NCI-H1417 (cell line): Measurements from ENCODE around the gene DMP1.
A peak's percentile ranks its signal among the peaks of the same experiment; 100 is the strongest.

Source experiments
- DNase-seq, 3 experiments: peaks; one replicate each; lab custom pipeline; 2025; lab: John Stamatoyannopoulos, UW

DMP1 gene, protein sequence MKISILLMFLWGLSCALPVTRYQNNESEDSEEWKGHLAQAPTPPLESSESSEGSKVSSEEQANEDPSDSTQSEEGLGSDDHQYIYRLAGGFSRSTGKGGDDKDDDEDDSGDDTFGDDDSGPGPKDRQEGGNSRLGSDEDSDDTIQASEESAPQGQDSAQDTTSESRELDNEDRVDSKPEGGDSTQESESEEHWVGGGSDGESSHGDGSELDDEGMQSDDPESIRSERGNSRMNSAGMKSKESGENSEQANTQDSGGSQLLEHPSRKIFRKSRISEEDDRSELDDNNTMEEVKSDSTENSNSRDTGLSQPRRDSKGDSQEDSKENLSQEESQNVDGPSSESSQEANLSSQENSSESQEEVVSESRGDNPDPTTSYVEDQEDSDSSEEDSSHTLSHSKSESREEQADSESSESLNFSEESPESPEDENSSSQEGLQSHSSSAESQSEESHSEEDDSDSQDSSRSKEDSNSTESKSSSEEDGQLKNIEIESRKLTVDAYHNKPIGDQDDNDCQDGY

GRCh38 chr4:87649980-87650379 lies at the start of gene DMP1:
DMP1 (plus strand) TSS chr4:87650280; CDS start chr4:87656493, 6,213 bp downstream.
- DNase-seq, result no peak

DNA sequence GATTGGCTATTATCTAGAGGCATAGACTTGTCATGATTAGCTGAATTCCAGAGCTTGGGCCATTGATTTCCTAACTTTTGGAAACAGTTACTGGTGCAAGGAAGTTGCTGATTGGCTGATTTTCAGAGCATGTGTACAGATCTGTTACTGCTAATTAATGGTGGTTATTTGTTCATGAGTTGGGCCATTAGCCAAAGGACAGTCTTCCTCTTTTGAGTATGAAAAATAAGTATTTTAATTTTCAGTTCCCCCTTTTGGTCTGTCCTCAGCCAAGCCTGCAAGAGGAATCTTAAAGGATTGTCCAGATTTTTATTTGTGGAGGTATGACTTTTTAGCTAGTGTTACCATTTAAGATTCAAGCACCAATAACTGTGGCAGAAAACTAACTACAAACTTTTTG lies 48.7 kb upstream of the DMP1 start:
- no peak for DNase-seq

GRCh38 chr4:87608229-87608628 lies 41.9 kb upstream of the DMP1 start, which contains the start of gene DSPP:
DSPP (plus strand) TSS chr4:87608529; CDS start chr4:87610909, 2,380 bp downstream.
- DNase-seq, result no peak

GRCh38 chr4:87614292-87614890 lies 35.7 kb upstream of the DMP1 start:
- no peak for DNase-seq

DNA sequence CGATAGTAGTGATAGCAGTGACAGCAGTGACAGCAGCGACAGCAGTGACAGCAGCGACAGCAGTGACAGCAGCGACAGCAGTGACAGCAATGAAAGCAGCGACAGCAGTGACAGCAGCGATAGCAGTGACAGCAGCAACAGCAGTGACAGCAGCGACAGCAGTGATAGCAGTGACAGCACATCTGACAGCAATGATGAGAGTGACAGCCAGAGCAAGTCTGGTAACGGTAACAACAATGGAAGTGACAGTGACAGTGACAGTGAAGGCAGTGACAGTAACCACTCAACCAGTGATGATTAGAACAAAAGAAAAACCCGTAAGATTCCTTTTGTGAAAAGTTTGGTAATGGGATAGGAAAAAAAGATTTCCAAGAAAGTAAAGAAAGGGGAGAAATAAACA lies 33.8 kb upstream of the DMP1 start:
- DNase-seq, result no peak

DNA sequence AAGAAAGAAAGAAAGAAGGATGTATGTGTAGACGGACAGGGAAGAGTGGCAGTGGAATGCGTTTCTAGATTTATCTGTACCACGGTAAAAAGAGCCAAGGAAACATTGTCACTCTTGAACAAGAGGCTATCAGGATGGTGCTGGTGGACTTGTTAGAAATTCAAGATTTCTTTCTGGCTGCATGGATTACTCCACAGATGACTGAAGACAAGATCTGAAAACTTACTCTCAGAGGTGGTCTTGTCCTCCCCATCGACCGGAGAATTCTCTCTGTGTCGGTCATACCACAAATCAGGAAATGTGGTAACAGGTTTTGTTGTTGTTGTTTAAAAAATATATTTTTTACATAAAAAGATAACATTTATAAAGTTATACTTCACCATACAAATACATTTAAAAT lies 30.0 kb upstream of the DMP1 start:
- DNase-seq, result no peak

DNA sequence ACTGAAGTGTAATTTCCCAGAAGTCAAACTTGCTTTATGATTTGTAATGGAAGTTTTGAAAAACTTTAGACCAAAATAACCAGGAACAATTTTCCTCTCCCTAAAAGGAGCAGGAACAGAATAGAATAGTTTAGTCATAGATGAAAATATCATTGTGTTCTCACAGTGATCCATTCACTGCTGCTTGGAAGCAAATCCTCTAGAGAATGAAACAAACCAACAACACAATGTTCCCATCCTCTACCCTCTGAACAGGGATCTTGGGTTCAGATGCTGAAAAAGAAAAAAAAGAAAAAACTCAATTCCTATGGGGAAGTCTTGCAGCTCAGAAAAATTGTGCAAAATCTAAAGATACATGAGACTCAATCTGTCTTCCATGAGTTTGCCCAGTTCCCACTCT lies 29.6 kb upstream of the DMP1 start:
- DNase-seq, result no peak

DNA sequence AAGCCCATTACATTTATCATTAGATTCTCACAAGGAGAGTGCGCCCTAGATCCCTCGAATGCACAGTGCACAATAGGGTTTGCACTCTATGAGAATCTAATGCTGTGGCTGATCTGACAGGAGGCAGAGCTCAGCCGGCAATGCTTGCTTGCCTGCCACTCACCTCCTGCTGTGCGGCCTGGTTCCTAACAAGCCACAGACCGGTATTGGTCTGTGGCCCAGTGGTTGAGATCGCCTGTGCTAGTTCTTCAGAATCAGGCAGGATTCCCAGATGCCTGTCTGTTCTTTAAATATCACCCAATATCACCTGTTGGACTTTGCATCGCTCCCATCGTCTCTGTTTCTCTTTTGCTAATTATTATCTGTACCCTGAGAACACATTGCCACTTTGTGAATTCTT lies 27.8 kb upstream of the DMP1 start:
- DNase-seq, result no peak

- DNase-seq, result no peak
Observed at GRCh38 chr4:87624698-87625097, 25.4 kb upstream of the DMP1 start.

GRCh38 chr4:87631668-87632067 lies 18.4 kb upstream of the DMP1 start:
- DNase-seq, result no peak

DNA sequence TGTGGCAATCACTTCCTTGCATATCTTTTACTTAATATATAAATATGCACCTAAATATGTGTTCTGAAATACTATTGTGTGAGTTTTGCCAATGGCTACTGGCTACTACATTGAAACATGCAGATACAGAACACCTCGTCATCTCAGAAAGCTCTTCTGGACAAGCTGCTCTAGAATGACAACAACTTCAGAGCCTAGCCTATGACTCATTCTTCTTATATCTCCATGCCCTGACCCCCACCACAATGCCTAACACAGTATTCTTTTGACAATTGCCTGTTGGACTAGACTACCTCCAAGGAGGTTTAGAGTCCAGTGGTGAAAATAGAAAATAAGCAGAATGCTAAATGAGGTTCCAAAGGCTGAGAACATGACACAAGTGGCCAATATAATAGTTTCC lies 17.6 kb upstream of the DMP1 start:
- no peak for DNase-seq

DNA sequence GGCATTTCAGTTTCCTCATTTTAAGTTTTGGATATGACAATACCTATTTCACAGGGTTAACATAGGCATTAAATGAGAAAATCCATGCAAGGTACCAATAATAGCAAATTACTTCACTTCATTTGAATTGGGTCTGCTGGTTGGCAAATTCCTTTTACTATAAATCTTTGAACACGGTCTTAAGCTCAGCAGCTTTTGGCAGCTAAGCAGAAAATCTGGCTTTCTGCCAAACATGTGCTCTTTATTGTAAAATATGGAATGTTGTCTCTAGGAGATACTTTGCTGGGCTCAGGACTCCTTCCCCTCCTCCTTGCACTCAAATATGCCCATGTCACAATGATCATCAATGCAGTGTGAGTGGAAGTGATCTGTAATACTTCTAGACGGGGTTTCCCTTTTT lies 16.8 kb upstream of the DMP1 start:
- peak; percentile 4 to 69 (median 48) for DNase-seq

GRCh38 chr4:87644286-87644685 lies 5.8 kb upstream of the DMP1 start:
- no peak for DNase-seq

DNA sequence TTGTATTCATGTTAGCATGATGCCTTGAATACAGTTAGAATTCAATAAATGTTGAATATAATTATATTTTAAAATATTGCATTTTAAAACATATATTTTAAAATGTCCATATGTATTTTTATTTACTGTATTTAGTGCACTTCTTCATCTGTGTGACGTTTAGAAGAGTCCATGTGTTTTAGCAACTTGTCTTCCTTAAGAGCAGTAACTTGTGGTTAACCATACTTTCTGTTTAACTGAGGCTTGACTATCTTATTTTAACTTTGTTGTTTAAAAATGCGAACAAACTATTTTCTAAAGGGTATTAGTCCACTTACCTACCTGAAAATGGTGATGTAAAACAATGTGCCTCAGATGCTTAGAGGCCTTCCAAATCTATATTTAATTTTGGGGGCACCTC lies 858 bp downstream of the DMP1 start:
- DNase-seq, result no peak

DNA sequence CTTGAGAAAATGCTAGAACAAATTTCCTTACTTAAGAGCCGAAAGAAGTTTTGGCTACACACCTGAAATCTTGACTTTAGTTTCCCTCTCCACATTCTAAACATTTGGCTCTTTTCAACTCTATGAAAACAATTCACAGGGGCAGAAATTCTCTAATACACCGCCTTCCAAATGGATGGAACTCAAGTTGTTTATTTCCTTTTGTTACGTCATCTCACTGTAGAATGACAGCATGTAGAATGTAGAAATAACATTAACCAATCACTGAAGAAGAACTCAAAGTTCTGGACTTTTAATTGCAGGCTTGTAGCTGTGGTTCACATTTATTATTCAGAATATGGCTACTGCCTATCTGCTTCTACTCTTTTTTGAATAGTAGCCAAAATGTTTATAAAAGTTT lies 1.9 kb downstream of the DMP1 start:
- no peak for DNase-seq

GRCh38 chr4:87654487-87655044 lies 4.5 kb downstream of the DMP1 start:
- no peak for DNase-seq

DNA sequence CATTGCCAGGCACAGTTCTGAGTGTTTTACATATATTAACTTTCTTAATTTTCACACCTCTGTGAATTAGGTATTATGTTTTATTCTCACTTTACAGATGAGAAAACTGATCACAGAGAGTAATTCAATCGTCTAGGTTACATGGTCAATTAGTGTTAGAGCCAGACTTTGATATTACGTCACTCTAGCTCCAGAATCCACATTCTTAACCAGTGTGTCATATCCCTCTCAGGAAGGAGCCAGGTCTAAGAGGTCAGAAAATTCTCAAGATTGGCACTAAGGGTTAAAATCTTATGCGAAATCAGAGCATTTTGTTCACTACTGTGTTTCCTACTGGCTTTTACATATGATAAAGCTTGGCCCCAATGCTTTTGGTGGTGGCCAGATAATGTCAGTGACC lies 7.4 kb downstream of the DMP1 start:
- DNase-seq, result no peak

DNA sequence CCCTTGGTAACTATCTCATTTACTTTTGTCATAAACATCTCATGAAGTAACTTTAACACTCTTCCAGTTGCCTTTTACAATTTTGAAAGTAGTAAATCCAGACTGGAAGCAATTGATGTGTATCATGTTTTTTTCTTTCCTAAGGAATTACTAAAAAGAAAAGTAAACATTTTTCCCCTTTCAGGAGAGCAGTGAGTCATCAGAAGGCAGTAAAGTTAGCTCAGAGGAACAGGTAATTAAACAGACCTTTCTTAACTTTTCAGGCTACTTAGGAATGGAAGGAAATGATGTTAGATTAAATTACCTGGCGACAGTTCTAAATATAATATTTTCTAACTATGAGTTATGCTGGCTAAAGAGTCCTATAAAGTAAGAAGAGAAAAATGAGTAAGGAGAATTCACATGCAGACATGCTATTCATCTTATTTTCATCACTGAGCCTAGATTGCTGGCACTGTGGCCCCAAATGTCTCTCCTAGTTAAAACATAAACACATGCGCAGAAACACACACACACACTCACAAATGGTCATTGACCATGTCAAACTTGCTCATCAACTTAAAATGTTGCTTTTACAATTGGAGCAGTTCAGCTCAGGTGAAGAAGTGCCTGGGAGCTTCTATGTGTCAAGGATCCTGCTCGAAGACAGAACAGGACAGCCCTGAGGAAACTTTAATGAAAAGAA lies 9.3 kb downstream of the DMP1 start:
- no peak for DNase-seq

DNA sequence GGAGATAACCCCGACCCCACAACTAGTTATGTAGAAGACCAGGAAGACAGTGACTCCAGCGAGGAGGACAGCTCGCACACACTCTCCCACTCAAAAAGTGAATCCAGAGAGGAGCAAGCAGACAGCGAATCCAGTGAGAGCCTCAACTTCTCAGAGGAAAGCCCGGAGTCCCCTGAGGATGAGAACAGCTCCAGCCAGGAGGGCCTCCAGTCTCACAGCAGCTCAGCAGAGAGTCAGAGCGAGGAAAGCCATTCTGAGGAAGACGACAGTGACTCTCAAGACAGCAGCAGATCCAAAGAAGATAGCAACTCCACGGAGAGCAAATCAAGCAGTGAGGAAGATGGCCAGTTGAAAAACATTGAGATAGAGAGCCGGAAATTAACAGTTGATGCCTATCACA lies 12.8 kb downstream of the DMP1 start:
- DNase-seq, result no peak

DNA sequence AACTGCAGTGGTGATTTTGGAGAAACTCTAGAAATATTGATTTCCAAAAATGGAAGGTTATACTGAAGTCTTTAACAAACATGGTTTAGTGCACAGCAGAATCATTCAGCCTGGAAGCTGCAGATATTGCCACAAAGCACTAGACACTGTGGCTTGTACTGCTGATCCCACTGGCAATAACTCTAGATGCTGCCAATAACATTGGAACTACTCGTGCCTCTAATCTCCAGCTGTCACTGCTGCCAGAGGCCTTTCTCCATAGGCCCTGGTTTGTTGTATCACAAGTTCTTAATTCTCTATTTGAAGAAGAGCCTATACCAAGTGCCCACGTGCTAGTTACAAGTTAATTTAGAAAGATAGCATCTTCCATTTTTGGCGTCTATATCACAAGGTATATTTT lies 19.3 kb downstream of the DMP1 start:
- no peak for DNase-seq

DNA sequence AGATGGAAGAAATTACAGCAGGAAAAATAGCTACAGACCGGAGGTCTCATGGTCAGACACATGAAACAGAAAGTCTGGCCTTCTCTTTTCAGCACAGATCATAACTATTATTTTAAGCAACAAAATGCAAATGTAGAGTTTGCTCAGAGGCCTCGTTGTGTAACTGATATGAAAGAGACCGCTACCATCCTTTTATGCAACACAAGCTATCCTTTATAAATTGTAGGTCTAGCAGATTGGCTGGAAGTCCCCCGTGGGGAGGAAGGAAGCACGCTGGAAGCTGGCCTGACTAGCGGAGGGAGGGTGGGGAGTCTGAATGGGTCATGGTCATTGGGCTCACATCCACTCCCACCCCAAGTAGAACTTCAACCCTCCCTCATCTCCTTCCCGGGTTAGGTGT lies 27.7 kb downstream of the DMP1 start:
- no peak for DNase-seq

DNA sequence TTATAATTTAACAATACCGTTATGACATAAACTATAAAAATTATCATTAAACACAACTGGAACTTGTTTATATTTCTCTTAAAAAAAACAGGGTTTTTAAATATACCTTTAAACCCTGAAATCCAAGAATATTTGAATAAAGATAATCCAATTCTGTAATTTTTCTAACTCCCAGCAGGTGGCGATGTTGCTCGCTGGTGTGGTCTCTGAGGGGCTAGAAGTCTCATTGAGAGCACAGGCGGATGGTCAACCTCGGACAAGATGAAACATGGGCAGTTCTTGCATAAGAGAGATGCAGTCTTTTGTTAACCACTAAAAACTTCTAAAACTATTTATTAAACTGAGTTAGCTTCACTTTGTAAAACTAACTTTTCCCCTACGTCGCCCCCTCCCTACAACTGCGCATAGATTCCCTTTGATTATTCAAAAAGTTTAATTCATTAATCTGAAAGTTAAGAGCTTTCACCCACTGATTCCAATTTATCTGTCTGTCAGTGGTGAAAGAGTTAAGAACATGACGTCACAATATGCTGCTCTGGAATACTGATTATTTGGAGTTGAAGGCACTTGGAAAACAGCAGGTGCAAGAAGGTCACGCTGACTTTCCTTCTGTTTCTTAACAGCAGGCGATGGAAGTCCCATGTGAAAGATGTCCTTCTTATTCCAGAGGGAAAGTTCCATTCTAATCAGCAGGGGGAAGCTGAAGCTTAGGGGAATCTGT lies 29.5 kb downstream of the DMP1 start:
- peak; percentile 28 to 73 (median 32) for DNase-seq
